ENCODE data around the gene JAK3. TPM values are rescaled to one million over a fixed set of nuclear protein-coding genes. Genes with fewer than 3 reads are reported as not detected.
A peak's percentile ranks its signal among the peaks of the same experiment; 100 is the strongest.
"Not testable (repeated sequence)": the region's sequence is repeated elsewhere in the genome, so short reads cannot be mapped to it uniquely, and the experiment has no call there.

JAK3 gene
- 10 to 100 TPM in 1 of 3 donors, 1 to 10 TPM in 2; 2.8 to 13.1 (median 3.5) TPM for total RNA-seq

DNA sequence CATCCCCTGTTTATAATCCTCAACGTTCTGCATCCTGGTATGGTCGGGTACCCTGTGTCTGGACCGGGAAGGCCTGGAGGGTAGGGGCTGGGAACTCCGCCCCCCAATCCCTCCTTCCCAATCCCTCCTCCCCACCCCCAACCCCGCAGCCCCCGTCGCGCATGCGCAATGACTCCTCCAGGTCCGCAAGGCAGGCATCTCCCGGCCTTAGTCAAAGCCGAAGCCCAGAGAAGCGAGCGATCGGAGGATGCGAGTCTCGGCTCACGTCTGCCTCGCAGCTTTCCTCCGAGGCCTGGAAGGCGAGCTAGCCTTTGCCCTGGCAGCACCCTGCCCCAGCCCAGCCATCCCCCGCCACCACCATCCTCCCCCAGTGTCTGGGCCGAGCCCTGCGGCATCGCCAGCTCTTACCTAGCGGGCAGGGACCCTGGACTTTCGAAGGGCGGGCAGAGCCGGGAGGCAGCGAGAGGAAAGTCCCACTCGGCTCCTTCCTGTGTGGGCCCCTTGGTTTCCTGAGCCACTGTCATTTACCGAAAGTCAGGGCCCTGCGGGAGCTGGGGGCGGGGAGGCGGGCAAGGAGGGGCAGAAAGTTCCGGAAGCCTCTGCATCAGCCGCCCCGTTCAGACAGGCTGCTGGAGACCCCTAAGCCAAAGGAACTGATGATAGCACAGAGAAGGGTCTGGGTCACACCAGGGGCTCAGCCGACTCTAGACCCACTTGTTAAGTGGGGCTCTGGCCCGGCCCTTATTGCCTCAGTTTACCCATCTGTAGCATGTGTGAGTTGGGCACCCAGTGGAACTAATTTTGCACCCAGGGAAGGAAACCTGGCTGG is at the start of gene JAK3:
Gene JAK3, minus strand, starts transcription at position 445 of the 829 bp plus-strand sequence. CDS start 3,565 bp downstream, outside the sequence.
- no peak for DNase-seq (ENCODE audit: low spot score in 2 of 2)
- peak within 1 kb of the TSS; percentile 76 to 93 for H3K27ac ChIP-seq
- H3K36me3 ChIP-seq, result no peaks in the 10 kb centered on the region
- H3K27me3 ChIP-seq, result peaks cover 0 to 2% of the 10 kb centered on the region in 2 donors
- no peaks in the 10 kb centered on the region for H3K9me3 ChIP-seq
- H3K4me1 ChIP-seq, result no peaks in the 10 kb centered on the region
- no peak for TF ChIP-seq POLR2A (IDR thresholded peaks at IDR 0.05)
- no peak for TF ChIP-seq CTCF (IDR thresholded peaks at IDR 0.05)
- TF ChIP-seq POLR2AphosphoS5 (IDR thresholded peaks at IDR 0.05), result no peak
- H3K4me3 ChIP-seq, result peak within 1 kb of the TSS; percentile 35 to 72 (median 49)
- intact Hi-C loops (cut with DNase I; ENCODE audit: low total_unique reads), result loop anchor here (5.0 kb wide), 1 partner anchor 500 kb away; no protein-coding TSS in a partner anchor

DNA sequence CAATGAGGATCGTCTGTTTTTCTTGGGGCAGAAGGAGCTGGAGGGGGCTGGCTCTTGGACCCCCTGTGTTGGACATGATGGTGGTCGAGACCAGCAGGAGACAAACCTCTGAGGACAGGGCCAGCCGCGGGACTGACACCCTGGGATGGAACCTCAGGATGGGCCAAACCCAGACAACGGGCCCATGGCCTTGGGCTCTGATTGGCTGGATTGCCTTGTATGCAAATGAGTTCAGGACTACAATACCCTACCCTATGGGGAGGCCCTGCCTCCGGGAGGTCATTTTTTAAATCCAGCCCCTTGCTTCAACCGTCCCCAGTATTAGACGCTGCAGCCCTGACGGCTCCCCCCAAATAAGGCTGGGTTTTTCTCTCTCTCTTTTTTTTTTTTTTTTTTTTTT is 46.0 kb upstream of the JAK3 start:
- H3K4me1 ChIP-seq, result no peaks in the 10 kb centered on the region
- H3K27ac ChIP-seq, result no peak overlapping the region
- TF ChIP-seq POLR2AphosphoS5 (IDR thresholded peaks at IDR 0.05) (no peak), CTCF (IDR thresholded peaks at IDR 0.05) (no peak), POLR2A (IDR thresholded peaks at IDR 0.05) (no peak)
- intact Hi-C loops (cut with DNase I; ENCODE audit: low total_unique reads), result no loop called here
- no peak overlapping the region for H3K4me3 ChIP-seq
- H3K27me3 ChIP-seq, result peaks cover 0 to 14% of the 10 kb centered on the region in 2 donors
- no peaks in the 10 kb centered on the region for H3K36me3 ChIP-seq
- no peaks in the 10 kb centered on the region for H3K9me3 ChIP-seq
- no peak for DNase-seq (ENCODE audit: low spot score in 2 of 2)

DNA sequence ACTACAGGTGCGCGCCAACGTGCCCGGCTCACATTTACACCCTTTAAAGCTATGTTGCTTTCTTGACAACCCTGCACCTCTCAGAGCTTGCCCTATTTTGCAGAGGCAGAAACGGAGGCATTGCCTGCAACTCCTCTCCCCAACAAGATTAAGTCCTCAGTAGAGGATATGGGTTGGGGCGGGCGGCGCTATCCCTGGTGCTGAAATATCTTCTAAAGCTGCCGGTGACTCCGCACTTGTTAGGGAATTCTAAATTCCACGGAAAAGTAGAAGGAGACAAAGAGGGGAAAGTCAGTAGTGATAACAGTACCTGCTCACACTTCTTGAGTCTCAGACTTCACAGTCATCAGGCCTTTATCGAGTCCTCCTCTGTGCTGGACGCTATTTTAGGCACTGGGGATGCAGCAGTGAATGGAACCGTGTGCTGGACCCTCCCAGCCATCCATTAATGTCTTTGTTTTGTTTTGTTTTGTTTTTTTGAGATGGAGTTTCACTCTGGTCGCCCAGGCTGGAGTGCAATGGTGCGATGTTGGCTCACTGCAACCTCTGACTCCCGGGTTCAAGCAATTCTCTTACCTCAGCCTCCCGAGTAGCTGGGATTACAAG is 41.9 kb upstream of the JAK3 start:
- intact Hi-C loops (cut with DNase I; ENCODE audit: low total_unique reads), result loop anchor here (5.0 kb wide), 1 partner anchor 242 kb away; no protein-coding TSS in a partner anchor
- Histone ChIP-seq H3K4me1 (no peaks in the 10 kb centered on the region), H3K9me3 (no peaks in the 10 kb centered on the region), H3K27ac (no peak overlapping the region), H3K36me3 (no peaks in the 10 kb centered on the region), H3K27me3 (peaks cover 0 to 10% of the 10 kb centered on the region in 2 donors), H3K4me3 (no peak overlapping the region)
- DNase-seq (ENCODE audit: low spot score in 2 of 2), result no peak
- TF ChIP-seq POLR2A (IDR thresholded peaks at IDR 0.05) (no peak), CTCF (IDR thresholded peaks at IDR 0.05) (no peak), POLR2AphosphoS5 (IDR thresholded peaks at IDR 0.05) (no peak)

DNA sequence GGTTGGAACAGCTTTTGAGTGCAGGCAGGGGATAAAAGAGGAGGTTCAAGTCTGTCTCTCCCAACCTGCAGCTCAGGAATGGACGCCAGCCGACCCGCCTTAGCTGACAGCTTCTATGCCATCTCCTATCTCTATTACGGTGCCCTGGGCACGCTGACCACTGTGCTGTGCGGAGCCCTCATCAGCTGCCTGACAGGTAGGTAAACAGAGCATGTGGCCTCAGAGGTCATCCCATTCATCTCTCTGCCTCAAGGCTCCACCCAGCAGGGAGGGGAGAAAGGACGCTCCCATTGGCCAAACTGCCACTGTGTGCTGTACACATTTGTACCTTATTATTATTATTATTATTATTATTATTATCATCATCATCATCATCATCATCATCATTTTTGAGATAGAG is 40.5 kb upstream of the JAK3 start:
- no peaks in the 10 kb centered on the region for H3K36me3 ChIP-seq
- no peaks in the 10 kb centered on the region for H3K9me3 ChIP-seq
- no peak for DNase-seq (ENCODE audit: low spot score in 2 of 2)
- H3K4me3 ChIP-seq, result no peak overlapping the region
- no peak overlapping the region for H3K27ac ChIP-seq
- TF ChIP-seq POLR2A (IDR thresholded peaks at IDR 0.05) (no peak), CTCF (IDR thresholded peaks at IDR 0.05) (no peak), POLR2AphosphoS5 (IDR thresholded peaks at IDR 0.05) (no peak)
- H3K4me1 ChIP-seq, result no peaks in the 10 kb centered on the region
- peaks cover 0 to 13% of the 10 kb centered on the region in 2 donors for H3K27me3 ChIP-seq
- intact Hi-C loops (cut with DNase I; ENCODE audit: low total_unique reads), result loop anchor here (5.0 kb wide), 1 partner anchor 241 kb away; no protein-coding TSS in a partner anchor

GRCh38 chr19:17887221-17887620 is 39.4 kb upstream of the JAK3 start:
- H3K27ac ChIP-seq; DNase-seq (ENCODE audit: low spot score in 2 of 2); H3K4me1 ChIP-seq; H3K36me3 ChIP-seq; H3K9me3 ChIP-seq; H3K4me3 ChIP-seq: not testable (repeated sequence)
- H3K27me3 ChIP-seq, result peaks cover 0 to 12% of the 10 kb centered on the region in 2 donors
- intact Hi-C loops (cut with DNase I; ENCODE audit: low total_unique reads), result loop anchor here (5.0 kb wide), 1 partner anchor 240 kb away; no protein-coding TSS in a partner anchor
